Loucy (cell line): Measurements from ENCODE around the gene GABRG3.

Experiments
- EZH2phosphoT487 ChIP-seq: fragments of 200-600 bp; IDR thresholded peaks from 2 replicates; pipeline ENCODE4 v1.6.1; 2018; ENCODE audit warnings: antibody characterized with exemption, mild to moderate bottlenecking, moderate library complexity, borderline replicate concordance
- TF ChIP-seq, protein P1 (sequence below): fragments of 200-600 bp; sonication (generic); conservative IDR thresholded peaks from 2 replicates; pipeline ENCODE4 v1.5.1; 2014; ENCODE audit warnings: mild to moderate bottlenecking, antibody characterized with exemption, low read length

DNA sequence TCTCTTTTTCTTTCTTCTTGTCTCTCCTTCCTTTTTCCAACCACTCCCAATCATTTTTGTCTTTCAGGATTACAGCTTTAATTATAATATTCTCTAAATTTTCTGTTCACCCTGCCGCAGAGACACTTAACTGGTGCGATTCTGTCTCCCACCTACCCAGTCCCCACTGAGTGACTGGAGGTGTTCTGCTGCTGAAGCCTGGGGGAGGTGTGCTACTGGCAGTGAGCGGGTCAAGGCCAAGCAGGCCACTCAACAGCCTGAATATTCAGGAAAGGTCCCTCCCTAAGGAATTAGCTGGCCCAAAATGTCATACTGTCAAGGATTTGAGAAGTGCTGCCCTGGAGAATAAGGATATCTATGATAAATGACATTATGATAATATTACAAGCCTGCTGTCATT lies 126.5 kb downstream of the GABRG3 start:
- TF ChIP-seq, protein P1, sequence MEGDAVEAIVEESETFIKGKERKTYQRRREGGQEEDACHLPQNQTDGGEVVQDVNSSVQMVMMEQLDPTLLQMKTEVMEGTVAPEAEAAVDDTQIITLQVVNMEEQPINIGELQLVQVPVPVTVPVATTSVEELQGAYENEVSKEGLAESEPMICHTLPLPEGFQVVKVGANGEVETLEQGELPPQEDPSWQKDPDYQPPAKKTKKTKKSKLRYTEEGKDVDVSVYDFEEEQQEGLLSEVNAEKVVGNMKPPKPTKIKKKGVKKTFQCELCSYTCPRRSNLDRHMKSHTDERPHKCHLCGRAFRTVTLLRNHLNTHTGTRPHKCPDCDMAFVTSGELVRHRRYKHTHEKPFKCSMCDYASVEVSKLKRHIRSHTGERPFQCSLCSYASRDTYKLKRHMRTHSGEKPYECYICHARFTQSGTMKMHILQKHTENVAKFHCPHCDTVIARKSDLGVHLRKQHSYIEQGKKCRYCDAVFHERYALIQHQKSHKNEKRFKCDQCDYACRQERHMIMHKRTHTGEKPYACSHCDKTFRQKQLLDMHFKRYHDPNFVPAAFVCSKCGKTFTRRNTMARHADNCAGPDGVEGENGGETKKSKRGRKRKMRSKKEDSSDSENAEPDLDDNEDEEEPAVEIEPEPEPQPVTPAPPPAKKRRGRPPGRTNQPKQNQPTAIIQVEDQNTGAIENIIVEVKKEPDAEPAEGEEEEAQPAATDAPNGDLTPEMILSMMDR: no peak
- TF ChIP-seq EZH2phosphoT487: no peak
